Activated T-cell treated with anti-CD3 and anti-CD28 coated beads for 48 hours (primary cell): Measurements from ENCODE around the gene OR2V1.
"Not testable (repeated sequence)": the region's sequence is repeated elsewhere in the genome, so short reads cannot be mapped to it uniquely, and the experiment has no call there.

Experiments
- DNase-seq: peaks from one replicate; pipeline ENCODE4 v3.0.0-alpha.2; 2020; ENCODE audit warnings: low read depth

Gene OR2V1

GRCh38 chr5:181130832-181131496, at the start of gene OR2V1:
Gene OR2V1 (minus strand): TSS chr5:181131169. CDS start chr5:181125304, 5,865 bp downstream.
- no peak for DNase-seq

GRCh38 chr5:181177559-181177958, 46.6 kb upstream of the OR2V1 start:
- not testable (repeated sequence) for DNase-seq

DNA sequence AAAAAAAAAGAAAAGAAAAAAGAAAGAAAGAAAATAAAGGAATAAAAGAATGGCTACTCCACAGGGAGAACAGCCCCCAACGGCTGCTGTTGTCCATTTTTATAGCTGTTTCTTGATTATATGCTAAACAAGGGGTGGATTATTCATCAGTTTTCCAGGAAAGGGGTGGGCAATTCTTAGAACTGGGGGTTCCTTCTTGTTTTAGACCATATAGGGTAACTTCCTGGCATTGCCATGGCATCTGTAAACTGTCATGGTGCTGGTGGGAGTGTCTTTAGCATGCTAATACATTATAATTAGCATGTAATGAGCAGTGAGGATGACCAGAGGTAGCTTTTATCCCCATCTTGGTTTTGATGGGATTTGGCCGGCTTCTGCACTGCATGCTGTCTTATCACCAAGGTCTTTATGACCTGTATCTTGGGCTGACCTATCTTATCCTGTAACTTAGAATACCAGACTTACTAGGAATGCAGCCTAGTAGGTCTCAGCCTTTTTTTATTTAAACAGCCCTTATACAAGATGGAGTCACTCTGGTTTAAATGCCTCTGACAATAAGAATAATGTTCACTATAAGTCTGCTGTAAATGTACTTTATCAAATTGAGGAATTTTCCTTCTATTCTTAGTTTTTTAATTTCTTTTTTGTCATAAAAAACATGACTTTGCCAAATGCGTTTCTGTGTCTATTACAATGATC, 45.4 kb upstream of the OR2V1 start:
- DNase-seq = no peak

- DNase-seq = peak; percentile 74
Observed at GRCh38 chr5:181173420-181174342, 42.7 kb upstream of the OR2V1 start.

DNA sequence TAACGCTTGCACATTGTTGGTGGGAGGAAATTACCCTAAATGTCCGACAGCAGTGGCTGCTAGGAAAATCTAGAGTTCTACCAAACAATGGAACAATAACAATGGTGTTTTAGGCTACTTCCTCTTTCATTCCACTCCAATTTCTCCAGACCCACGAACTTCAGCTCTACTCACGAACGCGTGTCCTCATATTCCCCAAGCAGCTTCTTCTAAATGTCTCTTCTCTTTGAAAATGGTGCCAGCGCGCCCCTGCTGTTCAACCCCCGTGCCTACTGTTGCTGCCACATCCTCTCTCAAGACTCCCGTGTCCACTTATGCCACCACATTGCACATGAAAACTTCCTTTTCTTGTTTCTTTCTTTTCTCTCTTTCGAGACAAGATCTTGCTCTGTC, 42.1 kb upstream of the OR2V1 start:
- no peak for DNase-seq

DNA sequence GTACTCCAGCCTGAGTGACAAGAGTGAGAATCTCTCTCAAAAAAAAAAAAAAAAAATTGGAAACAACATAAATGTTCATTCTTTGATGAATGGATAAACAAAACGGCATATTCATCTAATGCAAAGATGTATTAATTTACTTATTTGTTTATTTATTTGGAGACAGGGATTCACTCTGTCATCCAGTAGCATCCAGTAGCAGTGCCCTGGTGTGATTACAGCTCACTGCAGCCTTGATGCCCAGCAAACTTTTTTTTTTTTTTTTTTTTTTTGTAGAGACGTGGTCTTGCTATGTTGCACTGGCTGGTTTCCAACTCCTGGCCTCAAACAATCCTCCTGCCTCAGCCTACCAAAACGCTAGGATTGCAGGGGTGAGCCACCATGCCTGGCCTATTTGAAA, 40.8 kb upstream of the OR2V1 start:
- no peak for DNase-seq

DNA sequence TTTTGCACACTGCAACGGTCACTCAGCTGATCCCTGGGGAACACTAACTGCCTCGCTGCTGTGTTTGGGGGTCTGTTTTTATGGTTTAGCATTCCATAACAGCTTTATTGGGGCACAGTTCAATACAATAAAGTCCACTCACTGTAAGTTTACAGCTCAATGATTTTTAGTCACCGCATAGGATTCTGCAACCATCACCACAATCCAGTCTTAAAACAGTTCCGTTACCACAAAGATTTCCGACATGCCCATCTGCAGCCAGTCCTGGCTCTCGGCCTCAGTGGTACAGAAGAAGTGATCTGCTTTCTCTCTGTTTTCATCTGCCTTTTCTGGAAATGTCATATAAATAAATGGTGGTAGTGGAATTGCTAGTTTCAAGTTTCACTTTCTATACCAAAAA, 40.0 kb upstream of the OR2V1 start:
- no peak for DNase-seq

DNA sequence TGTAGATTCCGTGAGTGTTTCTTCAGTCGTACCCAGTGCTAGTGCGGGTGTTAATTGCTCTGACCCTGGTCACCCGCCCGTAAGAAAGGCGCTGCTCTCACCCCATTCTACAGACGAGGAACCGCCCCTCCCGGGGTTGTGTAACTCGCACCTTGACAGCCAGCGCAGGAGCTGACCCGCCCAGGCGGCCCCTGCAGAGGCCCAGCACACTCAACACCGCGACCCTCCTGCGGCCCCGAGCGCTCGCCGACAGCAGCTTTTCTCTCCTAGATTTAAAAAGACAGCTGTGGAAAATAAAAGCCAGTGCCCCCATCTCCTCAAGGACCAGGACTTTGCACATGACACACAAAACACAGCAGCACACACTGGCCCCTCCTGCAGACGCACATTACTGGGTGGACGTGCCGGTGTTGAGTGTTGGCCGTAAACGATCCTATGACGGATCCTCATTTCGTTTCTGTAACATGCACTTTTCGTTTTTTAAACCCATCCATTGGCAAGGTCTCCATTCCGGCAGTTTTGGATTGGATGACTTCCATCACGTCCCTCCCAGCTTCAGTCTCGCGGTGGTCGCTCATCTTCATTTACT, 39.4 kb upstream of the OR2V1 start:
- no peak for DNase-seq

GRCh38 chr5:181169459-181170236, 38.7 kb upstream of the OR2V1 start:
- DNase-seq = peak; percentile 85

DNA sequence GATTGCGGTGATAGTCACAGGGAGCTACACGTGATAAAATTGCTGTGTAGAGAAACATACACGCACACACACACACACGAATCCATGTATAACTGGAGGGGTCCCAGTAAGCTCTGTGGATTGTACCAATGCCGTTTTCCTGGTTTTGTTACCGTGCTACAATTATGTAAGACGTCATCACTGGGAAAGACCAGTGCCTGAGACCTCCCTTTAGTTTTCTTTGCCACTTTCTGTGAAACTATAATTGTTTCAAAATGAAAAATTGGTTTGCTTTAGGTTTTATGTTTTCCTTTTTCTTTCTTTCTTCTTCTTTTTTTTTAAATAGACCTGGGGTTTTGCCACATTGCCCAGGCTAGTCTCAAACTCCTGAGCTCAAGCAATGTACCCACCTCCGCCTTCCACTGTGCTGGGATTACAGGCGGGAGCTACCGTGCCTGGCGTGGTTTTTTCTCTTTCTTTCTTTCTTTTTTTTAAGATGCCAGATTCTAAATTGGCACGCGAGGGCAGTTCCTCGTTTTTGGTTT, 37.7 kb upstream of the OR2V1 start:
- no peak for DNase-seq

GRCh38 chr5:181167814-181168488, 37.0 kb upstream of the OR2V1 start:
- no peak for DNase-seq

DNA sequence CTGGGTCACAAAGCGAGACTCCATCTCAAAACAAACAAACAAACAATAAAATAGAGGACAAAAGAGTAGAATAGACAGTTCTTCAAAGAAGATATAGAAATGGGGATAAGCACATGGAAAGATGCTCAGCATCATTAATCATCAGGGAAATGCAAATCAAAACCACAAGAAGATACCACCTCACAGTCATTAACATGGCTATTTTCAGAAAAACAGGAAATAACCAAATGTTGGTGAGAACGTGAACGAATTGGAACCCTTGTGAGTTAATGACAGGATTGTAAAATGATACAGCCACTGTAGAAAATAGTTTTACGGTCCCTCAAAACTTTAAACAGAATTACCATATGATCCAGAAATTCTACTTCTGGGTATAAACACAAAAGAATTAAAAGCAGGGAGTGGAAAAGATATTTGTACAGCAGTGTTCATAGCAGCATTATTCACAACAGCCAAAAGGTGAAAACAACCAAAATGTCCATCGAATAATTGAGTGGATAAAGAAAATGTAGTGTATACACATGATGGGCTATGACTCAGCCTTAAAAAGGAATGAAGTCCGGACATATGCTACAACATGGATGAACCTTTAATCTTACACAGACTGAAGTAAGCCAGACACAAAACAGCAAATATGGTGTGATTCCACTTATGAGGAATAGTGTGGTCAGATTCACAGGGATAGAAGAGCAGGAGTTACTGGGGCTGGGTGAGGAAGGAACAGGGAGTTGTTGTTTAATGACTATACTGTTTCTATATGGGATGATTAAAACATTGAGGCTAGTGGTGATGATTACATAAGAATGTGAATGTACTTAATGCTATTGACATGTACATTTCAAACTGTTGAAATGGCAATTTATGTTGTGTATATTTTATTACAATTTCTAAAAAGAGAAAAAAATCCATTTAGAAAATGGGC, 36.1 kb upstream of the OR2V1 start:
- no peak for DNase-seq

DNA sequence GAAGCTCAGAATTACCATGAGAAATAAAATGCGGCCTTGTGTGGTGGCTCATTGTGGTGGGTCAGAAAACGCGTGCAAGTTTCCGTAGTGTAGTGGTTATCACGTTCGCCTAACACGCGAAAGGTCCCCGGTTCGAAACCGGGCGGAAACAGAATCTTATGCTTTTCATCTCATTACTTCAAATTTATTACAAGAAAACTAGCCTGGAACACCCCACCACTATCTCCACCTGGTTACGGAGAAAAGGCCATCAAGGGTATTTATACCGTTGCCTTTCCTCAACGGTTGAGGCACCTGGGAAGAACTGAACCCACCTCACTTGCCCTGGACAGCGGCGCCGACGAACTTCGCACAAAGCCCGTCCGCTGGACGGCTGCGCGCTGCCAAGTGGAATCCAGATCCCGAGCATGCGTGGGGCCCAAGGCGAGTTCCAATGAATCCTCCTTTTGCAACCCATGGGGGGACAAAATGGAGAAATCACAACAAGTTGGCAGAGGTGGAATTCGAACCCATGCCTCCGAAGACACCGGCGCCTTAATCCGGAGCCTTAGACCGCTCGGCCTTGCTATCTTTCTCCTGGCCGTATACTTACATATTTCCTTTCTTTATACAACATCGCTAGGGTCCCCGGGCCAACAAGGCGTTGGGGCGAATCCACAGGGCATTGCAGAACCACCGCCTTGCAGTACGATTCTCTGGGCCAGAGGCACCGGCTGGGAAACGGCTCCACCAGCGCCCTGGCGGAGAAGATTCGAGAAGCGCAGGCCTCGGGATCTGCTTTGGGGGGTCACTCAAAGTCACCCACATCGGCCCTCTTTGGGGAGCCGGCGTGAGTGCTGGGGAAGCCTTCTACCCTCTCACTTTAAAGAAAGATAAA, 33.3 kb upstream of the OR2V1 start:
- DNase-seq = no peak

- no peak for DNase-seq
Observed at GRCh38 chr5:181163487-181164075, 32.6 kb upstream of the OR2V1 start.

DNA sequence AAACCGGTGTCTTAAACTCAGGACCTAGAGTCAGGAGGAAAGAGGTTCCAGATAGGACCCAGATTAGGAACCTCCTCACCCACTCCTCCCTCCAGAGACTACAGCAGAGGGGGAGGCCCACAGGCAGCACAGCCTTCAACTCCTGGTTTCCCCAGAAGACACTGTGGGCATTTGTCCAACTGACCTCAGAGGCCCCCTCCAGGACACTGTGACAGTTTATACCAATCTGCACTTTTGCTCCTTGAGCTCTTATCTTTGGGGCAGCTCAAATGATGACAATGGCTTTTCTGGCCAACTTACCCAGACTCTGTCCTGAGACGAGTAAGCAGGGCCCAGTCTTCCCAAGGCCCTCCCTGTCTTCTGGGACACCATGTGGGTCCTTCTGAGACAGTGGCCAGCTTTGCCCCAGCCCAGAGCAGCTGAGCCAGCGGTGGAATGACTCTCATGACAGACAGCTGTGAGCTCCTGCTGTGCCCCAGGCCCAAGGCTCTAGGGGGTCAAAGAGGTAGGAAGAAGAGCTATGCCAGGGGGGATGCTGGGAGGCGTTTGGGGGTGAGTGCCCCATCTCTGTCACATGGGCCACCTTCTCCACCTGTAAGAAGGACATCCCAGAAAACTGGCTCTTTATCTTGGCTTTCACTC, 30.7 kb upstream of the OR2V1 start:
- no peak for DNase-seq

DNA sequence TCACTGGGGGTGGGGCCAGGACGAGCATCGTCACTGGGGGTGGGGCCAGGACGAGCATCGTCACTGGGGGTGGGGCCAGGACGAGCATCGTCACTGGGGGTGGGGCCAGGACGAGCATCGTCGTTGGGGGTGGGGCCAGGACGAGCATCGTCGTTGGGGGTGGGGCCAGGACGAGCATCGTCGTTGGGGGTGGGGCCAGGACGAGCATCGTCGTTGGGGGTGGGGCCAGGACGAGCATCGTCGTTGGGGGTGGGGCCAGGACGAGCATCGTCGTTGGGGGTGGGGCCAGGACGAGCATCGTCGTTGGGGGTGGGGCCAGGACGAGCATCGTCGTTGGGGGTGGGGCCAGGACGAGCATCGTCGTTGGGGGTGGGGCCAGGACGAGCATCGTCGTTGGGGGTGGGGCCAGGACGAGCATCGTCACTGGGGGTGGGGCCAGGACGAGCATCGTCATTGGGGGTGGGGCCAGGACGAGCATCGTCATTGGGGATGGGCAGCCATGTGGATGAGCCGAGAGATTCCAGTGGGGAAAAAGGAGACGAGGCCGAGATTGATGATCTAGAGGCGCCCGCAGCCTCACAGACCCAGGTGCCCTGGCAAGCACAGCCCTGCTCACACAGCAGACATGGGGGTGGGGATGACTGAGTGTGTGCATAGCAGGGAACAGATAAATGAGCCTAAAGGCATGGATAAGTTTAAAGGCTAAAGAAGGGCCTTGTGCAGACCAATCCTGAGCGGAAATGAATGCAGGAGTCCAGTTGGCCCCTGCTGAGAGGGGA, 30.0 kb upstream of the OR2V1 start:
- not testable (repeated sequence) for DNase-seq
